MV-4-11 (cell line): Measurements from ENCODE around the gene SNRPD3.
"Not testable (repeated sequence)": the region's sequence is repeated elsewhere in the genome, so short reads cannot be mapped to it uniquely, and the experiment has no call there.

Experiments
- DNase-seq: peaks from one replicate; lab custom pipeline; 2025; lab: John Stamatoyannopoulos, UW

SNRPD3 gene

GRCh38 chr22:24614794-24615193 lies 59.0 kb downstream of the SNRPD3 start:
- not testable (repeated sequence) for DNase-seq

GRCh38 chr22:24621244-24621643 lies 65.4 kb downstream of the SNRPD3 start:
- DNase-seq: not testable (repeated sequence)

GRCh38 chr22:24622596-24622995 lies 66.8 kb downstream of the SNRPD3 start:
- DNase-seq: not testable (repeated sequence)
